HG03095 (cell line): ENCODE measurements around the gene STK32B.
"Not testable (repeated sequence)": the region's sequence is repeated elsewhere in the genome, so short reads cannot be mapped to it uniquely, and the experiment has no call there.

Source experiments
- ATAC-seq: cut with Tn5 transposase; IDR thresholded peaks from one replicate; pipeline ENCODE4 v1.9.1; 2021; ENCODE audit warnings: moderate library complexity; ENCODE audit not compliant: unreplicated experiment

The STK32B gene

GRCh38 chr4:5157791-5158770, 106.8 kb downstream of the STK32B start:
- no peak for ATAC-seq

GRCh38 chr4:5158825-5159224, 107.5 kb downstream of the STK32B start:
- ATAC-seq, result no peak

GRCh38 chr4:5160668-5161067, 109.4 kb downstream of the STK32B start:
- ATAC-seq, result no peak

- ATAC-seq, result no peak
Observed at GRCh38 chr4:5162909-5163508, 111.7 kb downstream of the STK32B start.

DNA sequence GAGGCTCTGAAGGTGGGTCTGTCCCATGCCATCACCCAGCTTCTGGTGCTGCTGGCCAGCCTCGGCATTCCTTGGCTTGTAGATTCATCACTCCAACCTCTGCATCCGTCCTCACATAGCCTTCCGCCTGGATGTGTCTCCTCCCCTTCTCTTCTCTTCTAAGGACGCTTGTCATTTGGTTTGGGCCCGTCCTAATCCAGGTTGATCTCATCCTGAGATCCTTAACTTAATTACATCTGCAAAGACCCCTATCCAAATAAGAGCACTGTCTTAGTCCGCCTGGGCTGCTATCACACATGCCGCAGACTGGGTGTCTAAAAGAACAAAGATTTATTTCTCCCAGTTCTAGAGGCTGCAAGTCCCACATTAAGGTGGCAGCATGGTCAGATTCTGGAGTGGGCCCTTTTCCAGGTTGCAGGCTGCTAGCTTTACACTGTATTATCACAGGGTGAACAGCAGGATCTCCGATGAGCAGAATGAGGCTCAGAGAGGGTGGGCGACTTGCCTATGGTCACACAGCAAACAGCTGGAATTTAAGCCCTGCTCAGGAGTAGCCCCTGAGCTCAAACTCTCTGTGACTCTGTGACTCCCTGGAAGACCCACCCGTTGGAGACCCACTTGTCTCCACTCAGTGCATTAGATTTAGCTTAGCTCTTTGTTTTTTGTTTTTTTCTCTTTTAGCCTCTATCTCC, 113.1 kb downstream of the STK32B start:
- no peak for ATAC-seq

DNA sequence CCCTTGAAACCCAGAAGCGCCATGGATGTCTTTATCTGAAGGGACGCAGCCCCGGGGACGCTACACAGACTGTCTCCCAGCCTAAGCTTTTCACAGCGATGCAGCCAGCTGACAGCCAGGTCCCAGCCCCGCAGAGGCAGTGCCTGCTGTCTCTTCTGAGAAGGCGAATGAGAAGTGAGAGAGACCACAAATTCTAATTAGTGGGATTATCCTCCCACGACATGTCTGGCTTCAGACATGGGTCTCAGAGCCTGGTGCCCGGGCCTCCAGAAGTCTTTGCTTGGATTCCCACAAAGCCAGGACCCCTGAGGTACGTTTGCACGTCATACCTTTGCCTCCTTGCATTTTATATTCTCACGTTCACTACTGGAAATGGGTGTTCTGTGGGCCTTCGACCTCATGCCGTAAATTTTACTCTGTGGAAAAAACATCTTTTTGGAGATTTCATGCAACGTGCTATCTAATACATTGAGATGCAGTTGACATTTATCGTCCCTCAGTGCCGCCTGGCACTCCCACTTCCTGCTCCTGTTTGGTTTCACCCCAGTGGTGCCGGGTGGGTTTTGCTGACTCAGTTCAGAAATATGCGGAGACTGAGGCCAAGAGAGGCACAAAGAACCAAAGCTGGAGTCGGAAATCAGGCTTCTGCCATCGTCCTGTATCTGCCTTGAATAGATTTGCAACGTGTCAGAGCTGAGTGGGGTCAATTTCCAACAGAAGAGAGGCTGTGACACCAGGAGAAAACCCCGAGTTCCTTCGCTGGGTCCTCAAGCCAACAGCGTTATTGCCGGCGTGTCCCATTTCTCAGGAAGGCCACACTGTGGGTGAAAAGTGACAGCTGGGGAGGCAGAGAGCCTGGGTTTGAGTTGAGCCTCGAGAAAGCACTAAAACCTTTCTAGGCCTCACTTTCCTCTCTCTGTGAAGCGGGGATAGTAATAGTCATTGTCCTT, 114.4 kb downstream of the STK32B start:
- no peak for ATAC-seq

DNA sequence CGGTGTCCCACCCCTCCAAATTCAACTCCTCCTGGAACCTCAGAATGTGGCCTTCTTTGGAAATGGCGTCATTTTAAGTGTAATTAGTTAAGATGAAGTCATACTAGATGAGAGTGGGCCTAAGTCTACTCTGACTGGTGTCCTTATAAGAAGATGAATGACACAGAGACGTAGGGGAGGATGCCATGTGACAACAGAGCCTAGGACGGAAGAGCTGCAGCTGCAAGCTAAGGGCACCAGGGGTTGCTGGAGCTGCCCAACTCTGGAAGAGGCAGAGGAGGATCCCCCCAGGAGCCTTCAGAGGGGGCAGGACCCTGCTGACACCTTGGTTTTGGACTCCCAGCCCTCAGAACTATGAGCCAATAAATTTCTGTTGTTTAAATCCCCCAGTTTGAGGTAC, 115.1 kb downstream of the STK32B start:
- no peak for ATAC-seq

DNA sequence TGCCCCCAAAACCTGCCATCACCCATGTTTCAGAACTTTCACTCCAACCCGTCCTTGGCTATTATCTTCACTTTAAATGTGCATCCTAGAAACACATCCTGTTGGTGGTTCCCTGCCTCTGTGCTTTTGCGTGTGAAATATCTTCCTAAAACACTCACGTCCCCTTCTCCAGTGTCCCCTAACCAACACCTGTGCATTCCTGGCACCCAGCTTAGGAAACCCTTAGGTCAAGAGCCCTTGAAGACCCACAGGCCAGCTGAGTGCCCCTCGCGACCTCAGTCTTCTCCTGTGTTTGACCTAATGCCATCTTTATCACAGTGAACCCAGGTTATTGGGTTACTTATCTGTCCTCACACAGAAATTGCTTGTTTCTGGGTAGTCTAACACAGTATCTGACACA, 117.6 kb downstream of the STK32B start:
- ATAC-seq, result no peak

DNA sequence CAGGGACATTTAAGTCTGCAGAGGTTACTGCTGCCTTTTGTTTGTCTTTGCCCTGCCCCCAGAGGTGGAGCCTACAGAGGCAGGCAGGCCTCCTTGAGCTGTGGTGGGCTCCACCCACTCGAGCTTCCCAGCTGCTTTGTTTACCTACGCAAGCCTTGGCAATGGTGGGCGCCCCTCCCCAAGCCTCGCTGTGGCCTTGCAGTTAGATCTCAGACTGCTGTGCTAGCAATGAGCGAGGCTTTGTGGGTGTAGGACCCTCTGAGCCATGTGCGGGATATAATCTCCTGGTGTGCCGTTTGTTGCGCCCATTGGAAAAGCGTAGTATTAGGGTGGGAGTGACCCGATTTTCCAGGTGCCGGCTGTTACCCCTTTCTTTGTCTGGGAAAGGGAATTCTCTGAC, 124.6 kb downstream of the STK32B start:
- ATAC-seq, result not testable (repeated sequence)

- no peak for ATAC-seq
Observed at GRCh38 chr4:5184606-5185005, 133.3 kb downstream of the STK32B start.

GRCh38 chr4:5185551-5185950, 134.3 kb downstream of the STK32B start:
- ATAC-seq, result no peak

GRCh38 chr4:5186271-5187064, 135.2 kb downstream of the STK32B start:
- no peak for ATAC-seq

DNA sequence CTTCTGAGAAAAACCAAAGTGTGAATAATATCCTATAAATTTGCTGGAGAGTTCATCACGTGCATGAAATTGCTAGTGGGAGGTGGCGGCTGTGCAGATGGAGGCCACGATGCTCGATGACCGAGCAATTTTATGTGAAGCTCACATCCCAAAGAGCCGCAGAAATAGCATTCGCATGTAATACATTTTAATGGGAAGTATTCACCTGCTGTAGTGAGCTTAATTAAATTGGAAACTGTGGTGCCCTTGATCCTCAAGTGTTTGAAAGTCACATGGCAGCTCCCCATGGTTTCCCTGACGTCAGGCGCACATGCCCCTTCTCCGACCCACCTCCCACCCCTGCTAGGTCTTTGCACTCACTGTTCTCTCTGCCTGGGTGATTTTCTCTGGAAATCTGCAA, 136.8 kb downstream of the STK32B start:
- ATAC-seq, result no peak

DNA sequence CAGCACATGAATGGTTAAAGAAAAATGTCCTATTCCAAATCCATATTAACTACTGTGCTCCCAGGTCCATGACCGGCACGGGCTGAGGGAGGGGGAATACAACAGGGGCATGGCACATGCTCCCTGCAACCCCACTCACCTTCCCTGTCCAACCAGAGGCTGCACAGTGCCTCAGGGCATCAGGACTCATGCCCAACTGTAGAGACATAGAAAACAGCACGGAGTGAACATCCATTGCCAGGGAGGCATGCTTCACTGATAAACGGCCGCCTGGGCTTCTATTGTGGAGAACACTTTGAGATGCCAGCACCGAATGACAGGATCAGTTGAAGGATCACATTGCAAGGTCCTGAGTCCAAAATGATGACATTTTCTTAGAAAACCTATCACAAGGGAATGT, 140.6 kb downstream of the STK32B start:
- ATAC-seq, result no peak

- ATAC-seq, result no peak
Observed at GRCh38 chr4:5192271-5192670, 141.0 kb downstream of the STK32B start.

DNA sequence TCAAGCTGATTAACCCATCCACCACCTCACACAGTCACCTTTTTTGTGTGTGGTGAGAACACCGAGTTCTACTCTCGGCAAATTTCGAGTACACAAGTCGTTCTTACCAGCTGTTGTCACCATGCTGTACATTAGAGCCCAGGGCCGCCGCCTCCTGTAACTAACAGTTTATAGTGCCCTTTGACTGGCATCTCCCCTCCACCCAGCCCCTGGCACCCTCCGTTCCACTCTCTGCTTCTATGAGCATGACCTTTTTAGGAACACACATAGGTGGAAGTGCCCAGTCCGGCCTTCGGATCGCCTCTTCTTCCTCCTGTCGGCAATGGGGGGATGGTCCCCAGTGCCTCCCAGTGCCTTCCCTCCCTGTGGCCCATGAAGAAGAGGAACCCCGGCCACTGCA, 141.4 kb downstream of the STK32B start:
- no peak for ATAC-seq

GRCh38 chr4:5198656-5199541, 147.6 kb downstream of the STK32B start:
- ATAC-seq, result no peak

DNA sequence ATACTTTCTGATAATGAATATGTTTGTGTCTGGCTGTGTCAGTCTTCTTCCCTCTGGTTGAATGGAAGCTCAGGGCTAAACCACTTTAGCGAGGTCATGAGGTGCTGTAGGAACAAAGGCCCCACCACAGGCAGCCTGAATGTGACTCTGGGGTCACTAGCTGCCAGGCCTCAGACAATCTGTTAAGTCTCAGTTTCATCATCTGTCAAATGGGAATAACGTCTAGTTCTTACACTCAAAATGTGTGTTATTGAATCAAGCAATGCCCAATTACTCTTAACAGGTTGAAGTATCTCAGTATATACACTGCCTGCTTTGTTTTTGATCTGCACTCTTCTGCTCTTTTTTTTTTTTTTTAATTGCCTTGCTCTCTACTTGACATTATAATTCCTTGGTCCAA, 148.6 kb downstream of the STK32B start:
- ATAC-seq, result no peak

DNA sequence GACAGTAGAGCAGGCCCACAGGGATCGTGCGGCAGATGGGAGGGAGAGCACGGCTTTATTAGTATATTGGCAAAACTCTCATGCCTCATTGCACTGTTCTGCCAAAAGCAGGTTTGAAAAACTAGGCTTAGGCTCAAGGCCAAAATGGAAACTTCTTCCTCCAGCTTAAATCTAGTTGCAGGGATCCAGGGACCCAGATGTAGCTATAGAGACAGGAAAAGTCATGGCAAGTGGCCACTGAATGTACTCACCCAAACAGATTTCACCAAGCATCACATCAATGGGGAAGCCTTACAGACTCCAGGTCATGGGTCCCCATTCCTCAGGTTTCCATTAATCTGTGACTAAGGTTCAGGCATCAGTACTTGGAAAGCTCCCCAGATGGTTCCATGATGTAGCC, 149.2 kb downstream of the STK32B start:
- ATAC-seq, result no peak
